GM18951 (cell line): ENCODE results near the gene TEX29.

ENCODE experiments used
- POLR2A ChIP-seq: IDR thresholded peaks from 4 replicates; pipeline ENCODE4 v1.6.1; 2011; ENCODE audit warnings: mild to moderate bottlenecking; ENCODE audit not compliant: insufficient read length, insufficient read depth; ENCODE audit errors: extremely low read depth
- in situ Hi-C: fragments of 300-500 bp; cut with MboI; formaldehyde crosslinking; loops from one replicate; pipeline ENCODE4 v1.12.0; 2022; ENCODE audit warnings: low sequenced_read_pairs, mixed read lengths, inconsistent platforms; ENCODE audit not compliant: unreplicated experiment

TEX29 gene

GRCh38 chr13:111387945-111388600, 67.6 kb downstream of the TEX29 start:
- in situ Hi-C loops, result no loop called here
- no peak for TF ChIP-seq POLR2A

- no peak for TF ChIP-seq POLR2A
- in situ Hi-C loops, result no loop called here
Measured at GRCh38 chr13:111388851-111389500, 68.5 kb downstream of the TEX29 start.

GRCh38 chr13:111389621-111390521, 69.4 kb downstream of the TEX29 start:
- in situ Hi-C loops, result no loop called here
- TF ChIP-seq POLR2A, result no peak

GRCh38 chr13:111390522-111391270, 70.3 kb downstream of the TEX29 start:
- in situ Hi-C loops, result no loop called here

GRCh38 chr13:111392486-111392885, 72.0 kb downstream of the TEX29 start:
- in situ Hi-C loops, result no loop called here
- no peak for TF ChIP-seq POLR2A

More at GRCh38 chr13:111390522-111391270, 70.3 kb downstream of the TEX29 start:
- no peak for TF ChIP-seq POLR2A

- TF ChIP-seq POLR2A, result no peak
- in situ Hi-C loops, result no loop called here
Measured at GRCh38 chr13:111393221-111393790, 72.9 kb downstream of the TEX29 start.
